NCI-H2171 (cell line): ENCODE data around the gene EEF1A2.

ENCODE experiments used
- DNase-seq: peaks from one replicate; lab custom pipeline; 2025; lab: John Stamatoyannopoulos, UW

EEF1A2 gene

GRCh38 chr20:63469713-63470101 is 29.2 kb downstream of the EEF1A2 start:
- no peak for DNase-seq

DNA sequence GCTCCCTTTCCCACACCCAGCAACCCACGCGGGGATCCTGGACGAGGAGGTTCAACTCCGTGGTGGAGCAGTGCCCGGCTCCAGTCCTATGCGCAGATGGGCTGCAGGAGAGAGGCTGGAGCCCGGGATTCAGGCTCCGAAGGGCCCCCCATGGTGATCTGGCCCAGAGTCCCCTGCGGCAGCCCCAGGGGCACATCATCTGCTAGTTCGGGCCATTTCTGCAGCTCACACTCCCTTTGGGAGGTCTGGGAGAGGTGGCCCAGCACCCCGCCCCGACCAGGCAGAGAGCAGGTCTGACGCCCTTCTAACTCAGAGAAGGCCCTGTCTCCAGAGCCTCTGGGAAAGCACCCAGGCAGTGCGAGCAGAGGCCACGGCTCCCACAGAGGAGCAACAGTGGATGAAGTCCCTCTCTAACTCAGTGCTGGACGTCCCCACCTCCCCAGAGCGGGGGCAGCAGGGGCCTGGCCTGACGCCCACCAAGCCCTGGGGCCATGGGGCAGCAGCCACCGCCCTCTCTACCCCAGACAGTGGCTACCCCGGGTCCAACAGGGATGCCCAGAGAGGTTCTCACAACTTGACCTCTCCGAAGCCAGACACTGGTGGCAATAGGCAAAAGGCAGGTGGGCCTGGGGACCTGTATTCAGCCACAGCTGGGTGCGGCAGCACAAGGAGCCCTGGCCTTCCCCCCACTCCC is 29.7 kb downstream of the EEF1A2 start:
- DNase-seq, result no peak

- no peak for DNase-seq
Observed at GRCh38 chr20:63468421-63468820, 30.5 kb downstream of the EEF1A2 start.

DNA sequence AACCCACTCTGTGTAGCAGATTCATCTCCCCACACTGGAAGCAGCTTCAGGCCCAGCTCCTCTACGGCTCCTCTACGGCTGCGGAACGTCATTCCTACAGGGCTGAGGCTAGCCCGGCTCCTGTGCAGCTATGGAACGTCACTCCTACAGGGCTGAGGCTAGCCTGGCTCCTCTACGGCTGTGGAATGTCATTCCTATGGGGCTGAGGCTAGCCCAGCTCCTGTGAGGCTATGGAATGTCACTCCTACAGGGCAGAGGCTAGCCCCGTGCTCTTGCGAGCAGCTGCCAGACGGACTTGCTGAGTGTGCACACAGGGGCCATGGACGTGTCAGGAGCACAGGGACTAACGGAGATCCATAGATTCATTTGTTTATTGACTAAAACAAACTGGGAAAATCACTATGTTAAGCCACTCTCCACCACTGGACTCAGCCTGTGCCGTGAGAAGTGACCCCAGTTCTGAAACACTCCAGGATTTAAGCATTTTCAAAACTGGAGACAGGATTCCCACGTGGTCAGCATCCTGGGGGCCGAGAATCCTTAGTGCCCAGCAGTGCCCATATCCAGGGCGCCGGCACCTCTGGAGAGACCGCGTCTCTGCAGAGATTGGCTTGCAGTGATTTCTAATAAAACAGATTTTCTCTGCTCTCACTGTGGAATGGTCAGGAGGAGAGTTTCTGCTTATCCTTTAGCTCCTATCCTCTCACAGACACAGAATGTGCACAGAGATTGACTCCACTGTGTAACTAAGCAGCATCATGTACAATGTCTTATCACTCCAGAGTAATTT is 31.4 kb downstream of the EEF1A2 start:
- DNase-seq, result no peak

DNA sequence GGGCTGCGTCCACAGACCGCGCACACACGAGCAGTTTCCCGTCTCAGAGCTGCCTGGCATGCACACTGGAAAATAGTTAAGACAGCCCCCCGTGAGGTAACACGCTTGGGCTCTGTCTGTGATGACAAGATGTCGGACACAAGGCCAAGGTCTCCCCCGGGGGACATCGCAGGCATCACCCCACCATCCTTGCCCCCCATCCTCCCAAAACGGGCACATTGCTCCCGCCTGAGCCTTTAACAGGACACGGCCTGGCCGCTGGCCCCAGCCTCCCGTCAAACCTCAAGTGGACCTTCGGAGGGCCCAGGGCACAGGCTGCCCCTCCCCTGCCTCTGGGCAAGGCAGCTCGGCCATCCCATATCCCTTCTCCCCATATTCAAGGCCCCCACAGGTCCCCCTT is 32.0 kb downstream of the EEF1A2 start:
- no peak for DNase-seq

DNA sequence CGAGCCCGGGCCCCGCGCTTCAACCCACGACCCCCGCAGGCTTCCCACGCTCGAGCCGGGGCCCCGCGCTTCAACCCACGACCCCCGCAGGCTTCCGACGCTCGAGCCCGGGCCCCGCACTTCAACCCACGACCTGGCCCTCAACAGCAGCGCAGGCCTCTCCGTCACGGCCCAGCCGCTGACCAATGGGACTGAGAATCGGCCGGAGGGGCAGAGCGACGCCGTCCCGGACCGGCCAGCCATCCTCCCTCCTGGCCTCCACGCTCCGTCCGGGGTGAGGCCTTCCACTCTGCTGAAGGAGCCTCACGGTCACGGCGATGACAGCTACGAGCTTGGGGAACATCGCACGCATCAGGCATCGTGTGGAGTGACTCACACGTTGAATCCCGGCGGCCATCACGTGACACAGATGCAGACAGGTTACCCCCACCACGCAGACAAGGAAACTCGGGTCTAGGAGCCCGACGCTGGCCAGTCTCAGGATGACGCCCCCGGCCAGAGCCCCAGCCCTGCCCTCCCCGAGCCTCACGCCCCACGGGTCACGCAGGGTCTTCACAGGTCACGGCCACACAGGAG is 32.5 kb downstream of the EEF1A2 start:
- no peak for DNase-seq

- DNase-seq, result no peak
Observed at GRCh38 chr20:63465380-63466249, 33.3 kb downstream of the EEF1A2 start.

GRCh38 chr20:63464289-63464635 is 34.6 kb downstream of the EEF1A2 start:
- no peak for DNase-seq

GRCh38 chr20:63463400-63464288 is 35.2 kb downstream of the EEF1A2 start:
- DNase-seq, result no peak

DNA sequence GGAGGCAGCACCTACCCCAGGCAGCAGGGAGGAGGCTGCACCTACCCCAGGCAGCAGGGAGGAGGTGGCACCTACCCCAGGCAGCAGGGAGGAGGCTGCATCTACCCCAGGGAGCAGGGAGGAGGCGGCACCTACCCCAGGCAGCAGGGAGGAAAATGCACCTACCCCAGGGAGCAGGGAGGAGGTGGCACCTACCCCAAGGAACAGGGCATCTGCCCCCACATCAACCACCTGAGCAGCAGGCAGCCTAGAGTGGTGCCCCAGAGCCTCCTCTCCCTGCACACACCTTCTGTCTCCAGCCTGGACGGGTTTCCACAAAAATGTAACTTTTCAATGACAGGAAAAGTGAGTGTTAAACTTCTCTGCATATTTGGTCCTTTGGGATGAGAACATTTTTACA is 36.6 kb downstream of the EEF1A2 start:
- DNase-seq, result no peak

- no peak for DNase-seq
Observed at GRCh38 chr20:63461104-63461763, 37.6 kb downstream of the EEF1A2 start.

DNA sequence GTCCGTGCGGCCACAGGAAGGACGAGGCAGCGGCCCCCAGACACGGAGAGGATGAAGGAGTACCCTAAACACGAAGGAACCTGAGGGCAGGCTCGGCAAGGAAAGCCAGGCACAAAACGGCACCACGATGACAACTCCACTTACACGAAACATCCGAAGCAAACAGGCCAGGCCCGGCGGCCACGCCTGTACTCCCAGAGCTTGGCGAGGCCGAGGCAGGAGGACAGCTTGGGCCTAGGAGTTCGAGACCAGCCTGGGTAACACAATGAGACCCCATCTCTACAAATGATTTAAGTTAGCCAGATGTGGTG is 39.9 kb downstream of the EEF1A2 start:
- DNase-seq, result no peak

DNA sequence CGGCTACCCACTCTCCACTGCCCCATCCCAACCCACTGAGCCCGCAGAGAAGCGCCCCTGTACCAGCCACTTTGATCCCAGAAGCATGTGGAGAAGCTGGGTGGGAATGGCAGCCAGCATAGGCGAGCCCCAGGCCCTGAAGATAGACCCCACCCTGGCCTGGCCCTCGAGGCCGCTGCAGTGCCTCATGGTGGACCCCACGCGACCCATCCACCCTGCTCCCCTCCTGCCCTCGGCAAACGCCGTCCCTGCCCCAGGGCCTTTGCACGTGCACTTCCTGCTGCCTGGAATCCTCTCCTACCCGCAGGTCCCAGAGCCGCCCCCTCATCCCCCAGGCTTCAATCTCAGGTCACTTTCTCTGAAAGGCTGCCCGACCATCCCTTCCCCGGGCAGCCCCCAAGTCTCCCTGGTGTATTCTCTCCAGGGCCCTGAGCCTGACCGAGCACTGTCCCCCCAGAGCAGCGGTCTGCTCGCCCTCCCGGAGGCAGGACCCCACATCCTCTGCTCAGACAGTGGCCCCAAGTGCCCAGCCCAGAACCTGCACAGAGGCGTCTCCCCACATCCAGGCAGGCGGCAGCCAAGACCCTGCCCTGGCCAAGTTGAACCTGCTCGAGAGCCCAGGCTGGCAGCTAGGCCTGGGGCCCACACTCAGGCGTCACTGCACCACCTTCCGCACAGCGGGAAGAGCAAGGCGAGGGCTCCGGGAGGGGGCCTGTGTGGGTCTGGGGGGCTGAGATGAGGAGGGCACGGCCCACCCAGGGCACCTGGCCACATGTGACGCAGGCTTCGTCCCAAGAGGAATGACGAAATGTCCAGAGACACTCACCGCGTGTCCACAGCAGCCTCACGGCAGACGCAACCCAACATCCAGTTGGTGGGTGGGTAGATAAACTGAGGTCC is 40.5 kb downstream of the EEF1A2 start:
- DNase-seq, result no peak

DNA sequence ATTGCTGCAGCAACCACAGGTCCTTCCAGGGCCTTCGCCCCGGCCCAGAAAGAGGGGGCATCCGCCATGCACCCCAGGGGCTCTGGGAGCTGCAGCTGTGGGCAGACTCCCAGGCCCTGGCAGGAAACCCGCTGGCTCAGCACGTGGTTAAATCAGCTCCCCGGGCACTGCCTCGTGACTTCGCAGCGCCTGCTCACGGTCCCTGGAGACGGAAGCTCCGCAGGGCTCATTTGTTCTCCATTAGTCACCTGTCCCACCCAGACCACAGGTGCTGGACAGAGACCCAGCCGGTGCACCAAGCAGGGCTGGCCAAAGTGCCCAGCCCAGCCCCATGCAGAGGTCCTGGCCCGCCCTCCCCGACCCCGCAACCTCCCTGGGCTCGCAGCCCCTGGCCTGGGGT is 41.1 kb downstream of the EEF1A2 start:
- DNase-seq, result peak; percentile 78

- no peak for DNase-seq
Observed at GRCh38 chr20:63456429-63457284, 42.2 kb downstream of the EEF1A2 start.

DNA sequence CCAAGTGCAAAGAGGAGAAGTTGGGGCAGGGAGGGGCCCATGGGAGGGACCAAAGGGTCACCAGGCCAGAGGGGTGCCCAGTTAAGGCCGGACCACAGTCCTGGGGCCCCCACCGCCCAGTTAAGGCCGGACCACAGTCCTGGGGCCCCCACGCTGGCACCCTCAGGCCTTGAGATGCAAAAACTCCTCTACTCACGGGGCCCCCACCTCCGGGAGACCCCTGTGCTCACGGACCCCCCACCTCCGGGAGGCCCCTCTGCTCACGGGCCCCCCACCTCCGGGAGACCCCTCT is 43.4 kb downstream of the EEF1A2 start:
- DNase-seq, result no peak

DNA sequence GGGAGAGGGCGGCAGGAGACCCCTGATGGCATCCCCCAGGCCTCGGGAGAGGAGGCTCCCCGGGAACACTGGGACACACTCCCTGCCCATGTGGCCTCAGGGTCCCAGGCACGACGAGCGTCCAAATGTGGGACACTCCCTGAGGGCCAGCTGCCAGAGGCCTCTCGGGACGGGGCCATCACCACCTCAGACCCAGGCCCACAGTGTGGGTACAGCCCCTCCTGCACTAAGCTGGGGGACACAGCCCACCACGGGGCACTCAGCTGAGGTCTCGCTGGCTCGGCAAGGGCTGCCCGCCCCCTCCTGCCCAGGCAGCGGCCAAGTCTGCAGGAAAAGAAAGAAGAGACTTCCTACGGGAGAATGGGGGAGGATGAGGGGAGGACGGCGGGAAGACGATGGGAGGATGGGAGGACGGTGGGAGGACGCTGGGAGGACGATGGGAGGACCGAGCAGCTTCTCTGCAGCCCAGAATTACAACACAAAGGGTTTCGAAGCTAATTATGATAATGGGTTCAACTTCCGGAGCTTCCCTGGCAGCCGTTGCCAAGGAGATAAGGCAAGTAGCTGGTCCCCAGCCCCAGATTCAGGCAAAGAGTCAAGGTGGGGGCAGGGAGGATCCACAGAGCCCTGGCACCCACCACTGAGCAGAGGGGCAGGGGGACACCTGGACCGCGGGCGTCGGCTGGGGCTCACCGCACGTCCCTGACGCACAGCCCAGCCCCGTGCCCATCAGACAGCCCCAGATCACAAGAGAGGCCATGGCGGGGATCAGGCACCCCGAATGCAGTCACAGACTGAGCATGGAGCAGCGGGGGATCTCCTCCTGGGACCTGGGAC is 43.9 kb downstream of the EEF1A2 start:
- DNase-seq, result peak; percentile 63

- no peak for DNase-seq
Observed at GRCh38 chr20:63452821-63453523, 45.9 kb downstream of the EEF1A2 start.
